GM18507 (cell line): ENCODE data around the gene DCC.

ENCODE experiments used
- DNase-seq: peaks from one replicate; pipeline ENCODE4 v3.0.0; 2011; ENCODE audit warnings: low read depth; ENCODE audit not compliant: insufficient read length; ENCODE audit errors: extremely low spot score
- FAIRE-seq: peaks from 2 replicates; lab custom pipeline; 2011; peaks lifted over from hg19 to GRCh38; lab: Jason Lieb, UNC

DCC gene

GRCh38 chr18:52850031-52850560, 510.1 kb downstream of the DCC start:
- DNase-seq (no peak), FAIRE-seq (no peak)

GRCh38 chr18:52861558-52861957, 521.6 kb downstream of the DCC start:
- DNase-seq, result no peak

GRCh38 chr18:52869349-52869923, 529.4 kb downstream of the DCC start:
- FAIRE-seq (no peak), DNase-seq (no peak)

More at GRCh38 chr18:52861558-52861957, 521.6 kb downstream of the DCC start:
- no peak for FAIRE-seq

GRCh38 chr18:52869942-52870907, 530.2 kb downstream of the DCC start:
- DNase-seq, result no peak

GRCh38 chr18:52874774-52875173, 534.8 kb downstream of the DCC start:
- DNase-seq (no peak), FAIRE-seq (no peak)

More at GRCh38 chr18:52869942-52870907, 530.2 kb downstream of the DCC start:
- FAIRE-seq, result no peak

GRCh38 chr18:52875725-52876124, 535.7 kb downstream of the DCC start:
- no peak for FAIRE-seq
- DNase-seq, result no peak

GRCh38 chr18:52888014-52888413, 548.0 kb downstream of the DCC start:
- DNase-seq (no peak), FAIRE-seq (no peak)

GRCh38 chr18:52894801-52895200, 554.8 kb downstream of the DCC start:
- FAIRE-seq, result no peak

GRCh38 chr18:52897611-52898484, 557.9 kb downstream of the DCC start:
- no peak for DNase-seq
- no peak for FAIRE-seq

More at GRCh38 chr18:52894801-52895200, 554.8 kb downstream of the DCC start:
- DNase-seq, result no peak

GRCh38 chr18:52898485-52899058, 558.6 kb downstream of the DCC start:
- FAIRE-seq (no peak), DNase-seq (no peak)

GRCh38 chr18:52902188-52902587, 562.2 kb downstream of the DCC start:
- no peak for DNase-seq
- FAIRE-seq, result no peak

- FAIRE-seq (no peak), DNase-seq (no peak)
Observed at GRCh38 chr18:52903857-52904256, 563.9 kb downstream of the DCC start.

- DNase-seq (no peak), FAIRE-seq (no peak)
Observed at GRCh38 chr18:52907543-52908308, 567.7 kb downstream of the DCC start.

GRCh38 chr18:52914148-52914547, 574.2 kb downstream of the DCC start:
- no peak for DNase-seq
- no peak for FAIRE-seq

GRCh38 chr18:52920665-52921064, 580.7 kb downstream of the DCC start:
- FAIRE-seq (no peak), DNase-seq (no peak)

GRCh38 chr18:52933356-52933755, 593.4 kb downstream of the DCC start:
- DNase-seq (no peak), FAIRE-seq (no peak)

GRCh38 chr18:52936931-52937330, 596.9 kb downstream of the DCC start:
- DNase-seq, result no peak

GRCh38 chr18:52937840-52938239, 597.8 kb downstream of the DCC start:
- no peak for DNase-seq
- no peak for FAIRE-seq

More at GRCh38 chr18:52936931-52937330, 596.9 kb downstream of the DCC start:
- no peak for FAIRE-seq

- FAIRE-seq (no peak), DNase-seq (no peak)
Observed at GRCh38 chr18:52945552-52945951, 605.6 kb downstream of the DCC start.
